ENCODE results near the gene SLC37A3. TPM values are rescaled to one million over a fixed set of nuclear protein-coding genes. Genes with fewer than 3 reads are reported as not detected.

The SLC37A3 gene
- total RNA-seq, 1 experiment from 2014 or later, result 22.1 TPM

- Histone ChIP-seq H3K27ac (ENCODE audit: low read length) (no peak overlapping the region), H3F3A (ENCODE audit: low read length, unreplicated experiment) (no peaks in the 10 kb centered on the region), H3K9me2 (replicated peaks; ENCODE audit: low read length) (no peaks in the 10 kb centered on the region), H3K79me2 (ENCODE audit: low read length) (no peaks in the 10 kb centered on the region), H4K20me1 (ENCODE audit: low read length) (no peaks in the 10 kb centered on the region), H3K4me3 (ENCODE audit: low read length) (no peak overlapping the region), H2AFZ (ENCODE audit: low read length) (no peak overlapping the region), H3K36me3 (ENCODE audit: low read depth, low read length) (0 out of 2 replicates have a peak, but pooled peaks cover 4% of the 10 kb centered on the region), H3K4me2 (ENCODE audit: low read length) (no peak overlapping the region), H3K4me1 (ENCODE audit: insufficient read depth, low read length) (no peaks in the 10 kb centered on the region), H3K9me3 (ENCODE audit: low read length) (no peaks in the 10 kb centered on the region), H3K27me3 (ENCODE audit: low read length) (no peaks in the 10 kb centered on the region), H3K9ac (ENCODE audit: low read length) (no peak overlapping the region)
- no peak for TF ChIP-seq EZH2phosphoT487 (IDR thresholded peaks at IDR 0.05; ENCODE audit: borderline replicate concordance, low read length)
- TF ChIP-seq CTCF (conservative IDR thresholded peaks at IDR 0.05; ENCODE audit: low read depth, low read length), result no peak
- TF ChIP-seq EZH2 (IDR thresholded peaks at IDR 0.05; ENCODE audit: low read length, unreplicated experiment), result no peak
- intact Hi-C loops (cut with micrococcal nuclease), result no loop called here
- no peak for DNase-seq
- ChIA-PET CTCF (no interaction called here), POLR2A (ENCODE audit: unreplicated experiment) (no interaction called here)
- BruUV-seq (replicated peaks), result TSS peak; percentile 29
- ATAC-seq, result no peak
Measured at GRCh38 chr7:140334341-140335057, 63.8 kb downstream of the SLC37A3 start.

GRCh38 chr7:140333686-140334085 lies 64.6 kb downstream of the SLC37A3 start:
- intact Hi-C loops (cut with micrococcal nuclease), result no loop called here

More at GRCh38 chr7:140333686-140334085, 64.6 kb downstream of the SLC37A3 start:
- no peaks in the 10 kb centered on the region for H3K4me1 ChIP-seq (ENCODE audit: insufficient read depth, low read length)
- H3F3A ChIP-seq (ENCODE audit: low read length, unreplicated experiment), result no peaks in the 10 kb centered on the region
- no peaks in the 10 kb centered on the region for H3K9me3 ChIP-seq (ENCODE audit: low read length)
- POLR2A ChIA-PET (ENCODE audit: unreplicated experiment), result no interaction called here
- no peak for DNase-seq
- CTCF ChIA-PET, result no interaction called here
- H3K4me2 ChIP-seq (ENCODE audit: low read length), result no peak overlapping the region
- H3K27me3 ChIP-seq (ENCODE audit: low read length), result no peaks in the 10 kb centered on the region
- H3K9me2 ChIP-seq (replicated peaks; ENCODE audit: low read length), result no peaks in the 10 kb centered on the region
- no peaks in the 10 kb centered on the region for H3K79me2 ChIP-seq (ENCODE audit: low read length)
- H3K27ac ChIP-seq (ENCODE audit: low read length), result no peak overlapping the region
- H3K9ac ChIP-seq (ENCODE audit: low read length), result no peak overlapping the region
- no peak for TF ChIP-seq CTCF (conservative IDR thresholded peaks at IDR 0.05; ENCODE audit: low read depth, low read length)
- no peak for TF ChIP-seq EZH2phosphoT487 (IDR thresholded peaks at IDR 0.05; ENCODE audit: borderline replicate concordance, low read length)
- TF ChIP-seq EZH2 (IDR thresholded peaks at IDR 0.05; ENCODE audit: low read length, unreplicated experiment), result no peak
- no TSS peak for BruUV-seq (replicated peaks)
- H2AFZ ChIP-seq (ENCODE audit: low read length), result no peak overlapping the region
- H3K36me3 ChIP-seq (ENCODE audit: low read depth, low read length), result 0 out of 2 replicates have a peak, but pooled peaks cover 4% of the 10 kb centered on the region
- no peak overlapping the region for H3K4me3 ChIP-seq (ENCODE audit: low read length)
- ATAC-seq, result no peak
- no peaks in the 10 kb centered on the region for H4K20me1 ChIP-seq (ENCODE audit: low read length)
